Lung (tissue), 12 donors: ENCODE data around the gene TXK. TPM values are rescaled to one million over a fixed set of nuclear protein-coding genes. Genes with fewer than 3 reads are reported as not detected.
A peak's percentile ranks its signal among the peaks of the same experiment; 100 is the strongest.

Source experiments
- ATAC-seq: fragments of 200-7000 bp; cut with Tn5 transposase; one replicate; pipeline ENCODE4 v1.9.1; 2020; ENCODE audit warnings: moderate number of reproducible peaks; ENCODE audit not compliant: insufficient read depth, low FRiP score
- DNase-seq, 3 donors: peaks; one replicate each; pipeline ENCODE4 v3.0.0-alpha.2; 2013 to 2017
- H3K27ac ChIP-seq, 2 donors: one replicate each; pipeline ENCODE4 v1.5.1; 2013; ENCODE audit warnings: mild to moderate bottlenecking in 2 of 2, moderate library complexity in 2 of 2, control low read depth in 1 of 2, inconsistent platforms in 1 of 2, low read depth in 1 of 2, low read length in 1 of 2
- H3K27me3 ChIP-seq, 3 donors: one replicate each; pipeline ENCODE4 v1.5.1; 2013; ENCODE audit warnings: low read length in 2 of 3; ENCODE audit not compliant: control insufficient read depth in 3 of 3, insufficient read depth in 3 of 3
- H3K36me3 ChIP-seq, 4 donors: one replicate each; pipeline ENCODE4 v1.5.1; 2013; ENCODE audit warnings: low read length in 4 of 4, mild to moderate bottlenecking in 1 of 4, moderate library complexity in 1 of 4; ENCODE audit not compliant: control insufficient read depth in 4 of 4, insufficient read depth in 4 of 4
- H3K4me1 ChIP-seq, 5 donors: one replicate each; pipeline ENCODE4 v1.5.1; 2013; ENCODE audit warnings: low read length in 5 of 5, mild to moderate bottlenecking in 2 of 5, moderate library complexity in 1 of 5; ENCODE audit not compliant: control insufficient read depth in 5 of 5, insufficient read depth in 5 of 5
- H3K4me3 ChIP-seq: one replicate; pipeline ENCODE4 v1.5.1; 2013; ENCODE audit warnings: mild to moderate bottlenecking, control low read depth, moderate library complexity
- H3K9ac ChIP-seq, 2 donors: one replicate each; pipeline ENCODE4 v1.5.1; 2013; ENCODE audit warnings: low read length in 2 of 2, control low read depth in 1 of 2; ENCODE audit not compliant: insufficient read depth in 1 of 2
- H3K9me3 ChIP-seq, 4 donors: one replicate each; pipeline ENCODE4 v1.5.1; 2013; ENCODE audit warnings: low read length in 3 of 4, mild to moderate bottlenecking in 1 of 4, moderate library complexity in 1 of 4; ENCODE audit not compliant: control insufficient read depth in 4 of 4, insufficient read depth in 3 of 4
- WGBS, 2 donors: extraction: QIAGEN DNeasy Blood & Tissue Kit; methylation state at CpG; one replicate each; pipeline ENCODE4 v1.1.7; 2013; 5-methylcytosine and 5-hydroxymethylcytosine counted together
- polyA plus RNA-seq, 2 donors: library from polyadenylated mRNA; stranded (reverse); fragments of 200-250 nt; gene quantifications; one replicate each; pipeline ENCODE4 v1.2.1, GENCODE V29; 2013
- total RNA-seq, 2 donors: library from RNA; depleted of rRNA in 1 of 2; stranded (reverse); fragments of >200 nt in 1 of 2; gene quantifications; one replicate each; pipeline ENCODE4 v1.2.1, GENCODE V29; 2014 to 2021
- TF ChIP-seq, protein P1 (sequence below): IDR thresholded peaks from 2 replicates; pipeline ENCODE4 v1.5.1; 2012; ENCODE audit warnings: mild to moderate bottlenecking; ENCODE audit errors: control extremely low read depth, extremely low read depth
- donor health status: control.
- donor health status: control.
- donor health status: Bipolar disorder and iron deficiency.
- donor health status: healthy.
- donor health status: DM: yes; HTN: yes; CAD: no.

TXK gene
- total and polyA plus RNA-seq, 4 donors, result 0.91 to 9.1 (median 2.0) TPM

GRCh38 chr4:48033412-48033811 lies 100.6 kb downstream of the TXK start:
- Histone ChIP-seq H3K9ac (no peak overlapping the region), H3K27ac (no peak overlapping the region), H3K36me3 (no peaks in the 10 kb centered on the region), H3K4me1 (peaks cover 0 to 9% (median 0%) of the 10 kb centered on the region in 5 donors), H3K27me3 (no peaks in the 10 kb centered on the region), H3K4me3 (no peak overlapping the region), H3K9me3 (no peaks in the 10 kb centered on the region)
- TF ChIP-seq, protein P1, sequence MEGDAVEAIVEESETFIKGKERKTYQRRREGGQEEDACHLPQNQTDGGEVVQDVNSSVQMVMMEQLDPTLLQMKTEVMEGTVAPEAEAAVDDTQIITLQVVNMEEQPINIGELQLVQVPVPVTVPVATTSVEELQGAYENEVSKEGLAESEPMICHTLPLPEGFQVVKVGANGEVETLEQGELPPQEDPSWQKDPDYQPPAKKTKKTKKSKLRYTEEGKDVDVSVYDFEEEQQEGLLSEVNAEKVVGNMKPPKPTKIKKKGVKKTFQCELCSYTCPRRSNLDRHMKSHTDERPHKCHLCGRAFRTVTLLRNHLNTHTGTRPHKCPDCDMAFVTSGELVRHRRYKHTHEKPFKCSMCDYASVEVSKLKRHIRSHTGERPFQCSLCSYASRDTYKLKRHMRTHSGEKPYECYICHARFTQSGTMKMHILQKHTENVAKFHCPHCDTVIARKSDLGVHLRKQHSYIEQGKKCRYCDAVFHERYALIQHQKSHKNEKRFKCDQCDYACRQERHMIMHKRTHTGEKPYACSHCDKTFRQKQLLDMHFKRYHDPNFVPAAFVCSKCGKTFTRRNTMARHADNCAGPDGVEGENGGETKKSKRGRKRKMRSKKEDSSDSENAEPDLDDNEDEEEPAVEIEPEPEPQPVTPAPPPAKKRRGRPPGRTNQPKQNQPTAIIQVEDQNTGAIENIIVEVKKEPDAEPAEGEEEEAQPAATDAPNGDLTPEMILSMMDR, result no peak
- DNase-seq (no peak), ATAC-seq (no peak)

DNA sequence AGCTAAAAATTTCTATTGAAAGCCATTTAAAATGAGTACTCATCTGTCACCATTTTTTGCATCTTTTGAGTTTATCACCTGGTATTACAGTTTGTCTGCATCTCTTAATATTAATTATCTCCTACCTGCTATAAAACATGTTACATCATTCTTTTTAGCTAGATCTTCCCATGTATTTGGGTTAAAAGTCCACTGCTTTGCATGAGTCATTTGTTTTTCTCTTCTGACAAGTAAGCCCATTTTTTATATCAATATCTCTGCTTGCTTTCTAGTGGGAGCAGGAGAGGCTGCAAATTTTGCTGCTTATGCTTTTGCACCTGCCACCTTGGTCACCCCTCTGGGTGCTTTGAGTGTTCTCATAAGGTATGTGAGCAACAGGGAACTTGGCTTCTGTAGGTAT lies 101.3 kb downstream of the TXK start:
- Histone ChIP-seq H3K27me3 (no peaks in the 10 kb centered on the region), H3K9me3 (peaks cover 0 to 2% (median 0%) of the 10 kb centered on the region in 4 donors), H3K36me3 (no peaks in the 10 kb centered on the region), H3K4me3 (no peak overlapping the region), H3K4me1 (peaks cover 0 to 9% (median 0%) of the 10 kb centered on the region in 5 donors), H3K9ac (no peak overlapping the region), H3K27ac (no peak overlapping the region)
- ATAC-seq (no peak), DNase-seq (no peak)
- TF ChIP-seq, protein P1, result no peak

DNA sequence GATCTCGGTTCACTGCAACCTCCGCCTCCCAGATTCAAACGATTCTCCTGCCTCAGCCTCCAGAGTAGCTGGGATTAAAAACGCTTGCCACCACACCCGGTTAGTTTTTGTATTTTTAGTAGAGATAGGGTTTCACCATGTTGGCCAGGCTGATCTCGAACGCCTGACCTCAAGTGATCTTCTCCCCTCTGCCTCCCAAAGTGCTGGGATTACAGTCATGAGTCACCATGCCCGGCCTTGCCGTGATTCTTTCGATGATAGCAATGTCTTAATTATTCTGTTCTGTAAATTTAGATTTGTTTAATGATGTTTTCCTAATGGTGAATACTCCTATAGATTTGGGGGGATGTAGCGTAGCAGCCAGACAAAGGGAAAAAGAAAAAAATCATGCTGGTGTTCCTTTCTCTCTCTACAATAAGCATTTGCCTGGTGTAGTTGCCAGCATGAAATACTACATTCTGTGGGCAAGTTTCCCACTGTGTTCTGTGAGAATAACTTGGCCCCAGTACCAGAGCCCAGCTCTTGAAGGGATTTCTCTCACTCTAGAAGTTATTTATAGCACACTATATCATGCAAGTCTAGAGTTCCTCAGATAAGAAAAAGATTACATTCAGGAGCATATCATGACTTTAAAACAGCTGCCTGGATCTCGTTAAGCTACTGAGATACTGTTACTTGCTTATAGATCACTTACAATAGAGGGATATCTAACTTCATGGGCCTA lies 102.1 kb downstream of the TXK start:
- Histone ChIP-seq H3K27ac (peak overlapping the region in 1 of 2 donors; percentile 12), H3K9me3 (peaks cover 0 to 2% (median 0%) of the 10 kb centered on the region in 4 donors), H3K4me3 (no peak overlapping the region), H3K4me1 (peaks cover 0 to 9% (median 0%) of the 10 kb centered on the region in 5 donors), H3K27me3 (no peaks in the 10 kb centered on the region), H3K36me3 (no peaks in the 10 kb centered on the region), H3K9ac (no peak overlapping the region)
- WGBS, 2 donors, result 67 to 87% methylated on average over 12 of the region's 12 CpGs
- DNase-seq (peak; percentile 30 to 80 (median 65)), ATAC-seq (no peak)
- TF ChIP-seq, protein P1, result no peak
